Neural progenitor cell (in vitro differentiated cells): Measurements from ENCODE around the gene CDH10. TPM values are rescaled to one million over a fixed set of nuclear protein-coding genes. Genes with fewer than 3 reads are reported as not detected.

Experiments used
- DNase-seq: peaks from one replicate; pipeline ENCODE4 v3.0.0-alpha.2; 2016; ENCODE audit warnings: low spot score
- H2AFZ ChIP-seq: fragments of 200-600 bp; sonication (generic); replicated peaks from 2 replicates; pipeline ENCODE4 v1.6.1; 2016; ENCODE audit warnings: antibody characterized with exemption
- H3F3A ChIP-seq: fragments of 200-600 bp; sonication (generic); 2 replicates; pipeline ENCODE4 v1.6.1; 2016; ENCODE audit warnings: antibody characterized with exemption, low read depth
- H3K27ac ChIP-seq: fragments of 200-600 bp; sonication (generic); 2 replicates; pipeline ENCODE4 v1.5.1; 2016; ENCODE audit warnings: mild to moderate bottlenecking
- H3K27me3 ChIP-seq: fragments of 200-600 bp; sonication (generic); 2 replicates; pipeline ENCODE4 v1.6.1; 2016; ENCODE audit warnings: mild to moderate bottlenecking, moderate library complexity
- H3K36me3 ChIP-seq: fragments of 200-600 bp; sonication (generic); 2 replicates; pipeline ENCODE4 v1.5.1; 2016
- H3K4me1 ChIP-seq: fragments of 200-600 bp; sonication (generic); 2 replicates; pipeline ENCODE4 v1.6.1; 2016; ENCODE audit warnings: mixed run types
- H3K4me2 ChIP-seq: fragments of 200-600 bp; sonication (generic); 2 replicates; pipeline ENCODE4 v1.6.1; 2016
- H3K4me3 ChIP-seq: fragments of 200-600 bp; sonication (generic); 2 replicates; pipeline ENCODE4 v1.5.1; 2016
- H3K79me2 ChIP-seq: fragments of 200-600 bp; sonication (generic); 2 replicates; pipeline ENCODE4 v1.6.1; 2016; ENCODE audit warnings: low read depth
- H3K9ac ChIP-seq: fragments of 200-600 bp; sonication (generic); 2 replicates; pipeline ENCODE4 v1.6.1; 2016
- H3K9me3 ChIP-seq: fragments of 200-600 bp; sonication (generic); 2 replicates; pipeline ENCODE4 v1.5.1; 2016; ENCODE audit warnings: low read depth
- H4K20me1 ChIP-seq: fragments of 200-600 bp; sonication (generic); 2 replicates; pipeline ENCODE4 v1.6.1; 2016; ENCODE audit warnings: low read depth
- H3K27ac Mint-ChIP-seq: 3 replicates; pipeline ENCODE4 v1.8.0; 2021; ENCODE audit warnings: mixed read lengths
- H3K27me3 Mint-ChIP-seq: 2 replicates; pipeline ENCODE4 v1.8.0; 2022; ENCODE audit warnings: low read depth, mild to moderate bottlenecking, inconsistent platforms, moderate library complexity, mixed read lengths; ENCODE audit not compliant: insufficient read depth
- H3K36me3 Mint-ChIP-seq: 3 replicates; pipeline ENCODE4 v1.8.0; 2021; ENCODE audit warnings: mixed read lengths
- H3K4me1 Mint-ChIP-seq: 3 replicates; pipeline ENCODE4 v1.8.0; 2021; ENCODE audit warnings: mixed read lengths
- H3K4me3 Mint-ChIP-seq: 3 replicates; pipeline ENCODE4 v1.8.0; 2021; ENCODE audit warnings: mild to moderate bottlenecking, moderate library complexity, mixed read lengths
- H3K9me3 Mint-ChIP-seq: 3 replicates; pipeline ENCODE4 v1.8.0; 2020; ENCODE audit warnings: mixed read lengths
- CTCF ChIP-seq: fragments of 200-600 bp; sonication (generic); IDR thresholded peaks from 2 replicates; pipeline ENCODE4 v1.5.1; 2017; ENCODE audit warnings: antibody characterized with exemption, mild to moderate bottlenecking
- EZH2 ChIP-seq: fragments of 200-600 bp; sonication (generic); IDR thresholded peaks from 2 replicates; pipeline ENCODE4 v1.6.1; 2017; ENCODE audit warnings: antibody characterized with exemption, mild to moderate bottlenecking, moderate library complexity
- EZH2phosphoT487 ChIP-seq: fragments of 200-600 bp; sonication (generic); IDR thresholded peaks from 2 replicates; pipeline ENCODE4 v1.6.1; 2017; ENCODE audit warnings: antibody characterized with exemption
- total RNA-seq: library from RNA; depleted of rRNA; stranded (reverse); fragments of >200 nt; gene quantifications from 2 replicates; pipeline ENCODE4 v1.2.3, GENCODE V29; 2015; ENCODE audit warnings: low replicate concordance

The CDH10 gene
- total RNA-seq, 1 donor from 2014 or later = 0.19 TPM

GRCh38 chr5:24525414-24525813 lies 119.4 kb downstream of the CDH10 start:
- Histone ChIP-seq H3K79me2 (no peaks in the 10 kb centered on the region), H2AFZ (peak overlapping the region; percentile 85), H3K36me3 (no peaks in the 10 kb centered on the region), H4K20me1 (no peaks in the 10 kb centered on the region), H3F3A (no peaks in the 10 kb centered on the region), H3K4me1 (no peaks in the 10 kb centered on the region), H3K4me3 (no peak overlapping the region), H3K27ac (no peak overlapping the region), H3K9ac (no peak overlapping the region), H3K9me3 (no peaks in the 10 kb centered on the region), H3K4me2 (no peak overlapping the region), H3K27me3 (no peaks in the 10 kb centered on the region)
- H3K36me3 Mint-ChIP-seq = peaks cover 4% of the 10 kb centered on the region
- no peaks in the 10 kb centered on the region for H3K9me3 Mint-ChIP-seq
- no peak overlapping the region for H3K27ac Mint-ChIP-seq
- H3K27me3 Mint-ChIP-seq = no peaks in the 10 kb centered on the region
- no peak overlapping the region for H3K4me3 Mint-ChIP-seq
- TF ChIP-seq EZH2 (no peak), EZH2phosphoT487 (no peak), CTCF (no peak)
- H3K4me1 Mint-ChIP-seq = peaks cover 8% of the 10 kb centered on the region
- no peak for DNase-seq

- Histone ChIP-seq H3K36me3 (no peaks in the 10 kb centered on the region), H3K27ac (no peak overlapping the region), H2AFZ (no peak overlapping the region), H3F3A (no peaks in the 10 kb centered on the region), H3K27me3 (no peaks in the 10 kb centered on the region), H3K9me3 (no peaks in the 10 kb centered on the region), H3K9ac (no peak overlapping the region), H4K20me1 (no peaks in the 10 kb centered on the region), H3K4me3 (no peak overlapping the region), H3K4me1 (no peaks in the 10 kb centered on the region), H3K4me2 (no peak overlapping the region), H3K79me2 (no peaks in the 10 kb centered on the region)
- no peak overlapping the region for H3K27ac Mint-ChIP-seq
- H3K4me3 Mint-ChIP-seq = no peak overlapping the region
- no peaks in the 10 kb centered on the region for H3K4me1 Mint-ChIP-seq
- H3K36me3 Mint-ChIP-seq = peaks cover 3% of the 10 kb centered on the region
- DNase-seq = no peak
- TF ChIP-seq EZH2 = no peak
- no peak for TF ChIP-seq CTCF
- no peak for TF ChIP-seq EZH2phosphoT487
- H3K9me3 Mint-ChIP-seq = no peaks in the 10 kb centered on the region
- no peaks in the 10 kb centered on the region for H3K27me3 Mint-ChIP-seq
Measured at GRCh38 chr5:24512423-24512822, 132.4 kb downstream of the CDH10 start.

- H3K9me3 ChIP-seq = no peaks in the 10 kb centered on the region
- H3K4me1 Mint-ChIP-seq = no peaks in the 10 kb centered on the region
- H3K4me2 ChIP-seq = no peak overlapping the region
- DNase-seq = no peak
- no peak overlapping the region for H3K4me3 Mint-ChIP-seq
- no peaks in the 10 kb centered on the region for H3K79me2 ChIP-seq
- H3K27ac ChIP-seq = no peak overlapping the region
- H3K36me3 Mint-ChIP-seq = peaks cover 5% of the 10 kb centered on the region
- H3K9ac ChIP-seq = no peak overlapping the region
- H4K20me1 ChIP-seq = no peaks in the 10 kb centered on the region
- H3K4me1 ChIP-seq = no peaks in the 10 kb centered on the region
- H3F3A ChIP-seq = no peaks in the 10 kb centered on the region
- TF ChIP-seq EZH2 (no peak), CTCF (no peak), EZH2phosphoT487 (no peak)
- H3K4me3 ChIP-seq = no peak overlapping the region
- no peaks in the 10 kb centered on the region for H3K27me3 ChIP-seq
- no peaks in the 10 kb centered on the region for H3K36me3 ChIP-seq
- H3K9me3 Mint-ChIP-seq = no peaks in the 10 kb centered on the region
- no peaks in the 10 kb centered on the region for H3K27me3 Mint-ChIP-seq
- no peak overlapping the region for H3K27ac Mint-ChIP-seq
- no peak overlapping the region for H2AFZ ChIP-seq
Measured at GRCh38 chr5:24510523-24510988, 134.2 kb downstream of the CDH10 start.
